Endothelial cell of umbilical vein (primary cell): ENCODE results near the gene PCDH8. TPM values are rescaled to one million over a fixed set of nuclear protein-coding genes. Genes with fewer than 3 reads are reported as not detected.

ENCODE experiments used
- BruUV-seq: library from RNA; stranded (reverse); fragments of 400-500 nt; replicated peaks from 2 replicates; lab custom pipeline; 2021; lab: Mats Ljungman, UMichigan
- CTCF ChIA-PET: fragments of 300-600, 350-600 bp; sonication (Branson Sonifier 250); formaldehyde crosslinking; loops from one replicate; lab custom pipeline; 2021; ENCODE audit warnings: antibody characterized with exemption, inconsistent platforms; lab: Charles Lee
- POLR2A ChIA-PET: fragments of 300-600, 350-600 bp; sonication (Branson Sonifier 250); formaldehyde crosslinking; loops from one replicate; lab custom pipeline; 2021; ENCODE audit warnings: antibody characterized with exemption, inconsistent platforms; lab: Charles Lee
- DNase-seq: peaks from one replicate; pipeline ENCODE4 v3.0.0-alpha.2; 2011; ENCODE audit warnings: low read depth, low spot score
- FAIRE-seq: peaks from 2 replicates; lab custom pipeline; 2011; peaks lifted over from hg19 to GRCh38; lab: Jason Lieb, UNC
- H2AFZ ChIP-seq: 2 replicates; pipeline ENCODE4 v1.6.0; 2012; ENCODE audit warnings: low read depth, low read length, control low read depth, inconsistent platforms
- H3K27ac ChIP-seq: 2 replicates; pipeline ENCODE4 v1.5.1; 2011; ENCODE audit warnings: low read depth, mild to moderate bottlenecking, control low read depth, low read length, moderate library complexity; ENCODE audit not compliant: insufficient read depth
- H3K27me3 ChIP-seq, 2 experiments: 2 replicates each; pipeline versions ENCODE4 v1.6.0 to v1.6.1; 2011; ENCODE audit warnings: low read length in 2 of 2, mixed read lengths in 1 of 2; ENCODE audit not compliant: control insufficient read depth in 2 of 2, insufficient read depth in 2 of 2
- H3K36me3 ChIP-seq, 2 experiments: 2 replicates in 1 of 2; 3 replicates in 1 of 2; pipeline ENCODE4 v1.5.1; 2011; ENCODE audit warnings: low read length in 2 of 2, mild to moderate bottlenecking in 1 of 2, moderate library complexity in 1 of 2; ENCODE audit not compliant: control insufficient read depth in 2 of 2, insufficient read depth in 2 of 2; ENCODE audit errors: extremely low read depth in 1 of 2
- H3K4me1 ChIP-seq: 3 replicates; pipeline ENCODE4 v1.5.1; 2011; ENCODE audit warnings: mild to moderate bottlenecking, low read length; ENCODE audit not compliant: control insufficient read depth, insufficient read depth; ENCODE audit errors: extremely low read depth
- H3K4me2 ChIP-seq: 2 replicates; pipeline ENCODE4 v1.6.1; 2011; ENCODE audit warnings: low read length, control low read depth, mixed read lengths; ENCODE audit not compliant: insufficient read depth
- H3K4me3 ChIP-seq, 3 experiments: fragments of 200-600 bp in 1 of 3; sonication (generic), shearing (Covaris generic) in 1 of 3; replicated peaks in 1 of 3; 2 replicates each; pipeline ENCODE4 v1.5.1; 2011 to 2016; ENCODE audit warnings: control low read depth in 3 of 3, low read length in 3 of 3, mild to moderate bottlenecking in 2 of 3, inconsistent platforms in 1 of 3, low read depth in 1 of 3, moderate library complexity in 1 of 3; ENCODE audit not compliant: insufficient read depth in 1 of 3
- H3K79me2 ChIP-seq: 2 replicates; pipeline ENCODE4 v1.6.0; 2012; ENCODE audit warnings: low read length, inconsistent platforms; ENCODE audit not compliant: control insufficient read depth, insufficient read depth
- H3K9ac ChIP-seq: replicated peaks from 2 replicates; pipeline ENCODE3; 2011; ENCODE audit warnings: low read length, control low read depth; ENCODE audit not compliant: insufficient read depth; ENCODE audit errors: extremely low read depth
- H3K9me1 ChIP-seq: replicated peaks from 3 replicates; pipeline ENCODE4 v1.6.0; 2011; ENCODE audit warnings: mild to moderate bottlenecking, low read length; ENCODE audit not compliant: control insufficient read depth, insufficient read depth; ENCODE audit errors: extremely low read depth
- H3K9me3 ChIP-seq: replicated peaks from 2 replicates; pipeline ENCODE4 v1.5.1; 2012; ENCODE audit warnings: low read length, inconsistent platforms; ENCODE audit not compliant: control insufficient read depth, insufficient read depth
- H4K20me1 ChIP-seq: replicated peaks from 2 replicates; pipeline ENCODE3; 2011; ENCODE audit warnings: mild to moderate bottlenecking, low read length; ENCODE audit not compliant: control insufficient read depth, insufficient read depth; ENCODE audit errors: extremely low read depth
- CTCF ChIP-seq, 2 donors: IDR thresholded peaks; 1 replicate in 1 of 2; 2 replicates in 1 of 2; pipeline ENCODE4 v1.5.1; 2011; ENCODE audit warnings: low read length in 2 of 2, mild to moderate bottlenecking in 2 of 2, moderate library complexity in 2 of 2, control low read depth in 1 of 2, inconsistent platforms in 1 of 2, low read depth in 1 of 2; ENCODE audit not compliant: insufficient read depth in 1 of 2; ENCODE audit errors: extremely low read depth in 1 of 2
- EZH2 ChIP-seq: IDR thresholded peaks from 2 replicates; pipeline ENCODE4 v1.6.1; 2012; ENCODE audit warnings: borderline replicate concordance, low read depth, mild to moderate bottlenecking, moderate library complexity, low read length, inconsistent platforms; ENCODE audit not compliant: severe bottlenecking
- FOS ChIP-seq: IDR thresholded peaks from 2 replicates; pipeline ENCODE4 v1.6.1; 2011; ENCODE audit warnings: mild to moderate bottlenecking, low read length, moderate library complexity, borderline replicate concordance; ENCODE audit not compliant: insufficient read depth
- GATA2 ChIP-seq: IDR thresholded peaks from 2 replicates; pipeline ENCODE4 v1.7.0; 2011; ENCODE audit warnings: low read depth, mild to moderate bottlenecking, moderate library complexity, mixed read lengths, low read length; ENCODE audit not compliant: insufficient read length, insufficient read depth
- JUN ChIP-seq: IDR thresholded peaks from 2 replicates; pipeline ENCODE4 v1.6.1; 2011; ENCODE audit warnings: borderline replicate concordance, low read depth; ENCODE audit not compliant: insufficient read length, insufficient read depth
- MAX ChIP-seq: IDR thresholded peaks from 2 replicates; pipeline ENCODE4 v1.6.1; 2011; ENCODE audit not compliant: insufficient read depth, insufficient read length
- MYC ChIP-seq: IDR thresholded peaks from one replicate; pipeline ENCODE4 v1.6.1; 2011; ENCODE audit warnings: mild to moderate bottlenecking, low read depth, low read length
- POLR2A ChIP-seq: IDR thresholded peaks from 2 replicates; pipeline ENCODE4 v1.6.1; 2012; ENCODE audit warnings: low read depth, mild to moderate bottlenecking, control low read depth, low read length
- POLR2AphosphoS5 ChIP-seq: IDR thresholded peaks from 2 replicates; pipeline ENCODE4 v1.6.1; 2012; ENCODE audit warnings: low read depth, mild to moderate bottlenecking, control low read depth, low read length, moderate library complexity; ENCODE audit not compliant: insufficient read depth
- dilution Hi-C: fragments of 300-500 bp; cut with MboI; formaldehyde crosslinking; loops from one replicate; pipeline ENCODE4 v1.15.0; 2019; ENCODE audit warnings: low sequenced_read_pairs; ENCODE audit not compliant: extremely low pct_ligation_motif_present
- intact Hi-C: fragments of 100-400 bp; cut with micrococcal nuclease; formaldehyde crosslinking; loops from one replicate; pipeline ENCODE4 v1.10.0; 2022
- polyA plus RNA-seq, 4 experiments: library from polyadenylated mRNA; depleted of rRNA in 3 of 4; stranded (reverse) in 3 of 4; unstranded in 1 of 4; fragments of >200 nt; gene quantifications; 2 replicates each; pipeline versions ENCODE4 v1.2.1 to v1.2.3, GENCODE V29; 2011 to 2012; ENCODE audit warnings: missing spikeins in 1 of 4
- total RNA-seq: library from RNA; stranded (reverse); gene quantifications from 2 replicates; pipeline ENCODE4 v1.2.3, GENCODE V29; 2021

PCDH8 gene
- total and polyA plus RNA-seq, 2 donors (not counting 3 experiments of a cell fraction or from before 2014, with no cell fraction given) = not detected

- Histone ChIP-seq H3K4me2 (no peak overlapping the region), H2AFZ (no peak overlapping the region), H4K20me1 (no peaks in the 10 kb centered on the region), H3K9me1 (no peaks in the 10 kb centered on the region), H3K79me2 (no peaks in the 10 kb centered on the region), H3K4me1 (peaks cover 5% of the 10 kb centered on the region), H3K27ac (no peak overlapping the region), H3K36me3 (no peaks in the 10 kb centered on the region), H3K9ac (no peak overlapping the region), H3K9me3 (no peaks in the 10 kb centered on the region), H3K4me3 (no peak overlapping the region), H3K27me3 (peaks cover 0 to 8% of the 10 kb centered on the region in 2 experiments)
- FAIRE-seq (peak; percentile 58), DNase-seq (no peak)
- dilution Hi-C loops = no loop called here
- no peak for TF ChIP-seq MAX
- TF ChIP-seq MYC = no peak
- TF ChIP-seq EZH2 = no peak
- TF ChIP-seq CTCF (IDR thresholded peaks at IDR 0.05; ENCODE audit: extremely low read depth in 1 of 2, insufficient read depth in 1 of 2, low read depth in 1 of 2, low read length in 2 of 2) = no peak
- no peak for TF ChIP-seq GATA2
- TF ChIP-seq POLR2A = no peak
- TF ChIP-seq POLR2AphosphoS5 = no peak
- TF ChIP-seq FOS = no peak
- no peak for TF ChIP-seq JUN
- intact Hi-C loops = loop anchor here (1.0 to 2.0 kb wide), 3 partner anchors 144 to 238 kb away; no protein-coding TSS in a partner anchor
- ChIA-PET CTCF (interaction anchor here (0.9 to 3.1 kb wide), 9 partner anchors 10 to 357 kb away, joined by 3 to 28 read pairs (median 3); no protein-coding TSS in a partner anchor), POLR2A (no interaction called here)
- BruUV-seq = no TSS peak
Observed at GRCh38 chr13:52808842-52809219, 39.6 kb downstream of the PCDH8 start.
